ENCODE data around the gene SELENOS. TPM values are rescaled to one million over a fixed set of nuclear protein-coding genes. Genes with fewer than 3 reads are reported as not detected.

SELENOS gene
- total and polyA plus RNA-seq, 9 of the 15 experiments (the other 6 are each of a cell fraction or from before 2014, with no cell fraction given) = 24.9 to 57.4 (median 47.9) TPM

- TF ChIP-seq, protein P1, sequence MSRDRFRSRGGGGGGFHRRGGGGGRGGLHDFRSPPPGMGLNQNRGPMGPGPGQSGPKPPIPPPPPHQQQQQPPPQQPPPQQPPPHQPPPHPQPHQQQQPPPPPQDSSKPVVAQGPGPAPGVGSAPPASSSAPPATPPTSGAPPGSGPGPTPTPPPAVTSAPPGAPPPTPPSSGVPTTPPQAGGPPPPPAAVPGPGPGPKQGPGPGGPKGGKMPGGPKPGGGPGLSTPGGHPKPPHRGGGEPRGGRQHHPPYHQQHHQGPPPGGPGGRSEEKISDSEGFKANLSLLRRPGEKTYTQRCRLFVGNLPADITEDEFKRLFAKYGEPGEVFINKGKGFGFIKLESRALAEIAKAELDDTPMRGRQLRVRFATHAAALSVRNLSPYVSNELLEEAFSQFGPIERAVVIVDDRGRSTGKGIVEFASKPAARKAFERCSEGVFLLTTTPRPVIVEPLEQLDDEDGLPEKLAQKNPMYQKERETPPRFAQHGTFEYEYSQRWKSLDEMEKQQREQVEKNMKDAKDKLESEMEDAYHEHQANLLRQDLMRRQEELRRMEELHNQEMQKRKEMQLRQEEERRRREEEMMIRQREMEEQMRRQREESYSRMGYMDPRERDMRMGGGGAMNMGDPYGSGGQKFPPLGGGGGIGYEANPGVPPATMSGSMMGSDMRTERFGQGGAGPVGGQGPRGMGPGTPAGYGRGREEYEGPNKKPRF (IDR thresholded peaks at IDR 0.05; ENCODE audit: low read depth, low read length) = no peak
- TF ChIP-seq ID3 (CRISPR knock-in tag; IDR thresholded peaks at IDR 0.05) (no peak), ID3 (tag; IDR thresholded peaks at IDR 0.05) (no peak), RBM17 (IDR thresholded peaks at IDR 0.05; ENCODE audit: borderline replicate concordance, low read depth, low read length) (no peak)
These were observed 32.8 kb upstream of the SELENOS start (continued) for GRCh38 chr15:101310161-101310480.

- DNase-seq (ENCODE audit: extremely low read depth in 1 of 4, low spot score in 3 of 4) = no peak
- H3K9me3 ChIP-seq (replicated peaks; ENCODE audit: control insufficient read depth, insufficient read depth, low read depth, low read length) = no peaks in the 10 kb centered on the region
- H3K79me2 ChIP-seq (ENCODE audit: control insufficient read depth, insufficient read depth, low read length) = no peaks in the 10 kb centered on the region
- H3K9ac ChIP-seq (ENCODE audit: insufficient read depth in 1 of 2, low read depth in 2 of 2, low read length in 2 of 2) = no peak overlapping the region
- no peak for FAIRE-seq
- WGBS (ENCODE audit: insufficient coverage, low coverage, missing lambda C conversion rate) = 34% methylated on average over 25 of the region's 26 CpGs
- in situ Hi-C loops (cut with MboI) = loop anchor here (10.0 kb wide), 1 partner anchor 185 kb away; no protein-coding TSS in a partner anchor
- no peaks in the 10 kb centered on the region; a peak in 1 of 5 replicates for H3K4me1 ChIP-seq (replicated peaks in 1 of 2; ENCODE audit: control insufficient read depth in 2 of 2, insufficient read depth in 2 of 2, low read length in 2 of 2)
- no peaks in the 10 kb centered on the region; the same call in none of the 2 replicates for H4K20me1 ChIP-seq (replicated peaks; ENCODE audit: control insufficient read depth, insufficient read depth, low read length)
- H2AFZ ChIP-seq (ENCODE audit: low read depth, low read length) = no peak overlapping the region
- no peak overlapping the region for H3K4me2 ChIP-seq (ENCODE audit: insufficient read depth, low read length)
- H3K9me1 ChIP-seq (ENCODE audit: control insufficient read depth, insufficient read depth, low read length) = no peaks in the 10 kb centered on the region
- intact Hi-C loops (cut with micrococcal nuclease) = no loop called here
- H3K36me3 ChIP-seq (ENCODE audit: control insufficient read depth, insufficient read depth, low read length) = no peaks in the 10 kb centered on the region
- no peak overlapping the region for H3K4me3 ChIP-seq
- H3K27me3 ChIP-seq (ENCODE audit: control insufficient read depth in 2 of 2, insufficient read depth in 2 of 2, low read length in 2 of 2) = peaks cover 0 to 49% of the 10 kb centered on the region in 2 experiments; a peak in 4 of 5 replicates
- H3K27ac ChIP-seq (ENCODE audit: extremely low read depth, low read depth, low read length) = no peak overlapping the region
- ChIA-PET POLR2A (no interaction called here), CTCF (ENCODE audit: low intra/inter-chr PET ratio) (no interaction called here)
- BruUV-seq (replicated peaks) = no TSS peak
- ATAC-seq = no peak
- TF ChIP-seq ZNF263 (CRISPR knock-in tag; IDR thresholded peaks at IDR 0.05; ENCODE audit: borderline replicate concordance) (no peak), PRMT5 (CRISPR knock-in tag; IDR thresholded peaks at IDR 0.05) (no peak), SMARCA5 (IDR thresholded peaks at IDR 0.05) (no peak), PRDM10 (IDR thresholded peaks at IDR 0.05; ENCODE audit: partially characterized antibody) (no peak), MED1 (CRISPR knock-in tag; IDR thresholded peaks at IDR 0.05; ENCODE audit: borderline replicate concordance) (no peak), TCF7L2 (IDR thresholded peaks at IDR 0.05; ENCODE audit: low read depth, low read length) (no peak), TOE1 (IDR thresholded peaks at IDR 0.05; ENCODE audit: borderline replicate concordance) (no peak), TOE1 (CRISPR knock-in tag; IDR thresholded peaks at IDR 0.05; ENCODE audit: borderline replicate concordance, low read depth) (no peak), TAF1 (IDR thresholded peaks at IDR 0.05; ENCODE audit: control insufficient read depth, extremely low read depth, insufficient read depth, low read length, severe bottlenecking) (no peak), FOXA1 (IDR thresholded peaks at IDR 0.05; ENCODE audit: borderline replicate concordance) (no peak), ZNF76 (CRISPR knock-in tag; IDR thresholded peaks at IDR 0.05; ENCODE audit: borderline replicate concordance) (no peak)
These were observed 32.3 kb upstream of the SELENOS start for GRCh38 chr15:101309436-101310160.

Measured in K562 (cell line).